HG02610 (cell line): ENCODE results near the gene CCDC188.

Source experiments
- ATAC-seq: cut with Tn5 transposase; IDR thresholded peaks from one replicate; pipeline ENCODE4 v1.9.1; 2021; ENCODE audit warnings: mild to moderate bottlenecking, moderate library complexity; ENCODE audit not compliant: unreplicated experiment

The CCDC188 gene

DNA sequence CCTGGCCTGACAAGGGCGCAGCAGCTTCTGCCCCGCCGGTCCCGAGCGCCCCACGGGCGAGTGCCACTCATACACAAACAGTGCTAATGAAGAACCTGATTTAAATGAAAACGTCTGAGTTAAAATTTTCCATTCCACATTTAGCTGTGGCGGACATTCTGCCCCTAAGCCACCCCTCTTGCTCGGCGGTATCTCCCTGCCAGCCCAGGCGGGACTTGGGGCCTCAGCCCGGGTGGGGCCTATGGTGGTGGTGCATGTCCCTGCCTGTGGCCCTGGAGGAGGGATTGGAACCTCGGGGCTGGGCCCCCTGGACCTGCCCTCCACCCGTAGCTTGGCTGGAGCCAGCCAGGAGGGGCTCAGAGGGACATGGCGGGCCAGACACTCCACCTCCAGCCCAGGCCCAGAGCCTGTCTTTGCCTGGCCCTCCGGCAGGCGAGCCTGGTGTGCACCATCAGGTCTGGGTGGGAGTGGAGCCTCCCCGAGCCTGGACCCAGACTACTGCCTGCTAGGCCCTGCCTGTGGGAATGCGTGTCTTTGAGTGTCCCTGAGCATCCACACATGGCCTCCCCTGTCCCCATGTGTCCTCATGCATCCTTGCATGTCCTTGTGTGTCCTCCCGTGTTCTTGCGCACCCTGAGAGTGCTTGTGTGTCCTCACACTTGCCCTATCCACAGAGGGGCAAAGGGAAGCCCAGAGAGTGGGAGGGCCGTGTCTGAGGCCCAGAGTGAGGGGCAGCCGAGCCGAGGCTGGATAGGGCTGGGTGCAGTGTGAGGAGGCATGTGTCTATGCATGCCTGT lies 14.9 kb downstream of the CCDC188 start:
- no peak for ATAC-seq

DNA sequence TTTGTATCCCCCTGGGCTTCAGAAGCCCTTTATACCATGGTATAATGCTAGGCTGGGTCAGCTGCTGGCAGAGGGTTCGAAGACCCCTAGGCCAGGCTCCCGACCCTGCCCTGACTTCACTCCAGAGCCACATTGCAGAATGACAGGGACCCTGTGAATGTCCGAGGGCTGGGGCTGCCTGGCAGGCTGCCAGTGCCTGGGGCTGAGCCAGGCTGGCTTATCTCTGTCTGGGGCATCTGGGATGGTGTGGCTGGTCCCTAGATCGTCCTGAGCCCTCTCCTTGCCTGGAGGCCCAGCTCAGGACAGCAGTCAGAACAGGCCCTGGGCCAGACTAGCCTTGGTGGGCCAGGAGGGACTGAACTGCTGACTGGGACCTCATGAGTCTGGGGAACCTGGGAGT lies 15.6 kb downstream of the CCDC188 start:
- ATAC-seq = no peak

DNA sequence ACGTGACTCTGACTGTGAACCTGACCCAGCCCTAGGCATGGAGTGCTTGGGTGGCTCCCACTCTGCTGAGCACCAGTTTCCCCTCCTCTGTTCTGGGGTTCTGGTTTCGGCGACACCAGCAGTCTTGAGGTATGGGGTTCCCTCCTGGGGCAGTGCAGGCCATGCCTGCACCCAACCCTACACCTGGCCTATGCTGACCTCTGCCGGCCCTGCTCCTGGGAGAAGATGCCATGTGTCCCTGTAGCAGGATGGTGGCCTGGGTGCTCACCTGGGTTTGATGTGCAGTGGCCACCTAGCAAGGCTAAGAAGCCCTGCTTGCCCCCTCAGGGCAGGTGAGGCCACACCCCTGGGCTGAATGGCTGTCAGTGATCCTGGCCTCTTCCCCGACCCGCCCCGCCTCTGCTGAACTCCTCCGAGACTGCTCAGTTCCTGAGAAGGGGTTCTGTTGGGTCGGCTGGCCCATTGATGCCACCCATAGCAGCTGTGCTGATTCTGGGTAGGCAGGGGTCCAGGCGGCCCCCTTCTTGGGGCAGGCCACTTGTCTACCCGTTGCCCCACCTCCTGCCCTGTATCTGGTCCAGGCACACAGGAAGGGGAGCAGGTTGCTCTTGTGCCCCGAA lies 16.8 kb downstream of the CCDC188 start:
- no peak for ATAC-seq

DNA sequence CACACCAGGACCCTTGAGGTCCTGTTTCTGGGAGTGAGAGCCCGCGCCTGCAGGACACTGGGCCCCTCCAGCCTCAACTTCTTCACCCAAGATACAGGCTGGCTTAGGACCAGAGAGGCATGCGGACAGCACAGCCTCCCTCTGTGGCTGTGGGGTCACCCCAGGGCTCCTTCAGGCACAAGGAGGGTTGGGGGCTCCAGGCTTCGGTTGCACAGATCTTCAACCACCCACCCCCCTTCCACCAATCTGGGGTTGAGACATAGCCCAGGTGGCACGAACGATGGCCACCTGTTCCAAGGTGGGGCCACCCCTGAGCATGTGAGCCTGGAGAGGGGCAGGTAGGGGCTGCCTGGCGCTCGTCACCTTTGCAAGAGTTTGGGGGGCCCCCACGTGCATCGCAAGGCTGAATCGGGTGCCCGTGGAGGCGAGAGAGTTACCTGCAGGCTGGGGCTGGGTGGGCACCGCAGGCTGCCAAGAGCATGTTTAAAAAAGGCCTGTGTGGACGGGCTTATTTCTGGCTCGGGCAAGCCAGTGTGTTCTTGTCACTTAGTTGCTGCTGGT lies 18.1 kb downstream of the CCDC188 start:
- ATAC-seq = no peak

DNA sequence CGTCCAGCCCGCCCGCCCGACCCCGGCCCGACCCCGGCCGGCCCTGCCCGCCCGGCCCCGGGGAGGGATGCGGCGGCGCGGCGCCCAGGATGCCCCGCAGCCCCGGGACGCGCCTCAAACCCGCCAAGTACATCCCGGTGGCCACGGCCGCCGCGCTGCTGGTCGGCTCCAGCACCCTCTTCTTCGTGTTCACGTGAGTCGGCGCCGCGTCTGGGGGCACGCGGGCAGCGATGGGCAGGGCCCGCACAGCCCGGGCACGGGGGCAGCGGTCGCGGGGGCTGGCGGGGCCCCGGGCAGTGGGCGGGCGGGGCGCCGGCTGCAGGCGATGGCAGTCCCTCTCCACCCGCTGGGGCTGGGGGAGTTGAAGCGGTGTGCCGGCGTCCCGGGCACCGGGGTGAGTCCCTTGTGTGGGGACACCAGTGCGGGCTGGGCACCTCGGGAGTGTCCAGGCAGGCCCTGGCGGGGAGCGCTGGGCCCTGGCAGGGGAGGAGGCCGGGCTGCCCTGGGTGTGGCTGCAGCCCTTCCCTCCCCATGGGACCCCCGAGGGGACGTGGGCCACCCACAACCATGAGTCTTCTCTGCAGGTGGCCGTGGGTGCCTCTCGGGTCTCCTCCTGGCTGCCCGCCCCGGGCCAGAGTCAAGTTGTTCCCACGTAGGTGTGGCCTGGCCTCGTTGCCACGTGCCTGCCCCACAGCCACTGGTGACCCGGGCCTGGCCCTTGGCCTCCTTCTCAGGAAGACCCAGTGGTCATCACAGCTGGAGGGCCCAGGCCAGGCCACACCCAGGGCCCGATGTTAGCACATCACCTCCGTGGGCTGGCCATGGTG lies 18.8 kb downstream of the CCDC188 start:
- ATAC-seq = no peak

DNA sequence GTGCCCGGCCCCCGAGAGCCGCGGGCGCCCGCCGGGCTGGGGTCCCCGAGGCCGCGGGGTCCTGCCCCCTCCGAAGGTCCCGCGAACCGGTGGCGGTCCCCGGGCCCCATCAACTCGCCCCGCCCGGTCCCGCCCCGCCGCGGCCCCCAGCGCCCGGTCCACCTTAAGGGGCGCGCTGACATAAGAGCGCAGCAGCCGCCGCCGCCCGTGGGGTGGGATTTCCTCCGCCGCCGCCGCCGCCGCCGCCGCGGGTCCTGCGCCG lies 19.3 kb downstream of the CCDC188 start, which contains the start of gene ZDHHC8:
ZDHHC8 (plus strand) TSS at position 208 of the 262 bp plus-strand sequence. CDS start 144 bp downstream, outside the sequence.
- ATAC-seq = no peak

DNA sequence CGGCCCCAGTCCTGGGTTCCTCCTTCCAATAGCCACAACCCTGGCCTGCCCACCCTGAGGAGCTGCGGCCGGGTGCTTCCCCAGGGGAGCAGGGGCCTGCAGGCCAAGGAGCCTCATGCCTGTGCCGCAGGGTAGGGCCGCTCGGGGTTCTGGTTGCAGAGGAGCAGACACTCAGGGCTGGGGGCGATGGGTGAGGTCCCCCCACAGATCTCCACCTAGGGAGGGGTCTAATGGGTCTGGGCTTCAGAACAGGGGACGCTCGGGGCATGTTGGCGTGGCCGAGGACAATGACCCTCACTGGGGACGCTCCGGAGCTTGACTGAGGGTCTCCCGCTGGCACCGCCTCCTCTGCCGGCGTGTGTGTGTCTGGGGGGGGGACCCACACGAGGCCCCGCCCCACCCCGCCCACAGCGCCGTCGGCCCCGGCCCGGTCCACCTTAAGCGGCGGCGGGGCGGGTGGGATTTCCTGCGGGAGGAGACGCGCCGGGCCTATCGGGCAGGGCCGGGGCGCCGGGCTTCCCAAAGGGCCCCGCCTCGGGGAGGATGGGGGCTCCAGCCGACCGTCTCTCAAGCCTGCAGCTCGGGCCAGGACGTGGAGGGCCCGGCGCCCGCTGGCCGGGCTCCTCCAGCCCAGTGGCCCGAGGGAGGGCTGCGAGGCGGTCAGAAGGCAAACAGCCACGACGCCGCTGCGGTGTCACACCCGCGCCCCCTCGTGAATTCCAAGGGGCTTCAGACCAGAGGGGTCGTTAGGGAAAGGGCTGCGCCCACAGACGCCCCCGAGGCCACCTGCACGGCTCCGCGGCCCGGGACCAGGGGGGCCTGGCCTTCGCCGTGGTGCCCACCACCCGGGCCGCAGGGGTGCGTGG lies 19.9 kb downstream of the CCDC188 start:
- peak; percentile 56 for ATAC-seq

DNA sequence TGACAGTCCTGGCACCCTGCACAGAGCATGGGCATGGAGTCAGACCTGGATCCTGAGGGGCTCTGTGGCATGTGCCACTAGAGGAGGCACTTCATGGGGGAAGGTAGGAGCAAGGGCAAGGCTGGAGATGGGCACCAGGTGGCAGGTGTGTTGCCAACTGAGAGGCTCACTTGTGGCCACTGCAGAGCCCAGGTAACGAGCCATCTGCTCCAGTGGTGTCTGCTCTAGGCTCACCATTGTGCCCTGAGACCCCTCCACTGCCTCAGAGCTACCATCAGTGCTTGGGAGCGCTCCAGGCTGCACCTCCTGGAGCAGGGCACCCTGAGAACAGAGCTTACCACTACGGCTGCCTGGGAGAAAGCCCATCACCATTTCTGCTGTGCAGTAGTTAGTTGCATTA lies 20.5 kb downstream of the CCDC188 start:
- no peak for ATAC-seq

DNA sequence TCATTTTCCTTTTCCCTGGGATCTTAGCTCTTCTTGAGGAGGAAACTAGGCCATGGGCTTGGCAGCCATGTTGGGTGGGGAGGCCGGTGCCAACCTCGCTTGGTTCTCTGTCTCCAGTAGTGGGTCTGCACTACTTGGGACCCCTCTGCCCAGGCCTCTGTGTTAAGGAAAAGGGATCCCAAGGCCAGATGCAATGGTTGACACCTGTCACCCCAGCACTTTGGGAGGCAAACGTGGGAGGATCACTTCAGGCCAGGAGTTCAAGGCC lies 21.2 kb downstream of the CCDC188 start:
- no peak for ATAC-seq

DNA sequence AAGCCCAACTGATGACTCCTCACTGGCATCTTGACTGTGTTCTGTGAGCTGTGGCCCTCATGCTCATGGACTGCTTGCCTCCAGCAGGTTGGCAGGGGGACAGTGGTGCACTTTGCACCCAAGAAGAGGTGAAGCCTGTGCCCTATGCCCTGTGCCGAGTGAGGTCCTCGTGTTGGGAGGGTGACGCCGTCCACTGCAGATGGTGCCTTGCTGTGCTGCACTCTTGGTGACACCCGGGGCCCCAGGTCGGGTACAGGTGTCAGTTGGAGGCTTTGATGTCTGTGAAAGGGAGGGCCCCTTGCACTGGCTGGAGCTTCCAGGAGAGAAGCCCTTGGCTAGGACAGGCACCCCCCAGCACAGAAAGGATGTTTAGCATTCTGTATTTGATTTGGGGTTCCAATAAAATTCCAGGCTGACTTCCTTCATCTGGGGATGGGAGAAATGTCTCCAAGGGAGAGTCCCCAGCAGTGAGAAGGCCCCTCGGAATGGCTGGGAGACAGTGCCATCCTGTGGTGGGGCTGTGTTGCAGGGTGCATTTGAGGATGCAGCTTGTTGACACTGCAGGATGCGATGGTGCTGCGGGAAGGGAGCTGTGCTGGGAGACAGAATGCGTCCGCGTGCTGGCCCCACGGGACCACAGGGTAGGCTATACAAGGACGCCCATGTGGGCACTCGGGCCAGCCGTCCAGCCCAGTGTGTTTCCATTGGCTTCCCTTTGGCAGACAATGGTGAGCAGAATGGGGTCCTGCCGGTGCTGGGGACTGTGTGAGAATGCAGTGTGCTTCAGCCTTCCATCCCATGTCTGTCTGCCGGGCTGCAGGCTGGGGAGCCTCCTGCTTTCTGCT lies 21.7 kb downstream of the CCDC188 start:
- no peak for ATAC-seq

DNA sequence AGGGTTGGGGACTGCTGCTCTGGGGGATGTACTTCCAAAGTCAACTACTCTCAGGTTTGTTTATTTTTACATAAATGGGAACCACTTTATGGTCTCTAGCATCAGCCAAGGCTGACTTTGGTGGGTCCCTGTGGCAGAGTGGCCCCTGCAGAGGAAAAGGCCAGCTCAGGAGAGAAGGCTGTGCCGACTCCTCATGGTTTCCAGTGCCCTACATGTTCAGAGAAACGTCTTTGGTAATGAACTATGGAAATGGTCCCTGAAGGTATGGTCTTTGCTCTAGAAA lies 22.3 kb downstream of the CCDC188 start:
- no peak for ATAC-seq

DNA sequence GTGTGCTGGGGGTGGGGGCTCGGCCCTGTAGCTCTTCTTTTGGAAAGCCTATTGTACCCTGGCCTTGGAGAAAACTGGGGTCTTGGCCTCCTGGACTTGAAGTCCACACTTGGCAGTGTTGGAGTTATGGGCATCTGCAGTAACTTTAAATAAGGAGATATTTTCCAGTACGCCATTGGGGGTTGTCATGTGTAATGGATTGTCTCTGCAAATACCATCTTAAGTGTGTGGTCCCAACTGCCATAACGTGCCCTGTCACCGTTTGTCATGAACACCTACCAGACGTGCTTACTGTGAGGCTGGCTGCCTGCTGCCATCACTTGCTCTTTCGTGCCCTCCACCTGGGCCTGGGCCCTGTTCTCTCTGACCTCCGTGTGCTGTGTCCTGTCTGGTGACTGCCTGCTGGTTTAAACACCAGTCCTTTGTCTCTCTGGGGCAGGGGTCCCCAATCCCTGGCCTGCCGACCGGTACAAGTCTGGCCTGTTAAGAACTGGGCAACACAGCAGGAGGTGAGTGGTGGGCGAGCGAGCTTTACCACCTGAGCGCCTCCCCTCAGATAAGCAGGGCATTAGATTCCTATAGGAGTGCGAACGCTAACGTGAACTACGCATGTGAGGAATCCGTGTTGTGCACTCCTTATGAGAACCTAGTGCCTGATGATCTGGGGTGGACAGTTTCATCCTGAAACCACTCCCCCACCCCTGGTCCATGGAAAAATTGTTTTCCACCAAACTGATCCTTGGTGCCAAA lies 22.8 kb downstream of the CCDC188 start:
- no peak for ATAC-seq

DNA sequence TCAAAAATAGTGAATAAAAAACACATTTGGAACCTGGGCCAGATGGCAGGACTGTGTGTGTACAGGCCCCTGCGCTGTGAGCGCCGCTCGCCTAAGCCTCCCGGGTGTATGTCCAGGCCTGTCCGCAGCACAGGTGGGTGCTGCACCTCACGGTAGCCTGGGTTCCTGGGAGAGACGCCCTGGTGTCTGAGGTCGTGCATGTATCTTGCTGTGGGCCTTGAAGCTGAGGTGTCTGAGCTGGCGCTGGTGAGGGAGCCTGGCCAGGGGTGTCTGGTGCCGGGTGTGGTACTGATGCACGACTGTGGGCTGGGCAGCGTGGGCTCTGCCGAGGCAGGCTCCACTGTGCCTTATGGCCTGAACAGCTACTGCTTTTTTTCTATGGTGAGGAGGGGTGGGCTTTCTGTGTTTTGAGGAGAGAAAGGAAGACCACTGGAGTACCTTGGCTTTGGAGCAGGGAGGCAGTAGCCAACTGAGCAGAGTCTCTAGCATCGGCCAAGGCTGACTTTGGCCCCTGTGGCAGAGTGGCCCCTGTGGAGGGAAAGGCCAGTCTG lies 23.5 kb downstream of the CCDC188 start:
- no peak for ATAC-seq

DNA sequence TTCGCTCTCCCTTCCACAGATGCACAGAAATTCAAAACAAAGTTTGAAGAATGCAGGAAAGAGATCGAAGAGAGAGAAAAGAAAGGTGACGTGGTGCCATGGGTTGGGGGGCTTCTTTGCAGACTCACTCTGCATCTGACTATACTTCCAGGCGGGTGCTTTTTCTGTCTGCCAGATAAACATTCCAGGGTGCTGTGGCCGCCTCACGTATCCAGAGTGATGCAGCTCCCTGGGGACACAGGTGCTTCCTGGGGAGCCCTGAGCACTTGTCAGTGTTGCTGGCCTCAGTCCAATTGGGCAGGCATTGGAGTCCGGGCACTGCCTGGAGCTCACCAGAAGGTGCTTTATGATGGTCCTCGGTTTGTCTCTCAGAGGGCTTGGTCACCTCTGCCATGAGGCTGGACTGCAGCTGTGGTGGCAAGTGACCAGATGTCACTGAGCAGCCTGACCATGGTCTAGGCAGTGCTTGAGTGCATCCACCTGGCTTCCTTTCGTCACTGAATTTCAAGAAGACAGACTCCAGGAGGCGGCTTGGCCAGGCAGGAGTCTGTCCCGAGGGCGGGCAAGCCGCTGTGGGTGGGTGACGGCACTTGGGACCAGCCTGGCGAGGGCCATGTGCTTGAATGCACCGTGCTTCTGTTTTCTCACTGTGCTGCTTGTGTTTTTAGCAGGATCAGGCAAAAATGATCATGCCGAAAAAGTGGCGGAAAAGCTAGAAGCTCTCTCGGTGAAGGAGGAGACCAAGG lies 24.4 kb downstream of the CCDC188 start:
- no peak for ATAC-seq

DNA sequence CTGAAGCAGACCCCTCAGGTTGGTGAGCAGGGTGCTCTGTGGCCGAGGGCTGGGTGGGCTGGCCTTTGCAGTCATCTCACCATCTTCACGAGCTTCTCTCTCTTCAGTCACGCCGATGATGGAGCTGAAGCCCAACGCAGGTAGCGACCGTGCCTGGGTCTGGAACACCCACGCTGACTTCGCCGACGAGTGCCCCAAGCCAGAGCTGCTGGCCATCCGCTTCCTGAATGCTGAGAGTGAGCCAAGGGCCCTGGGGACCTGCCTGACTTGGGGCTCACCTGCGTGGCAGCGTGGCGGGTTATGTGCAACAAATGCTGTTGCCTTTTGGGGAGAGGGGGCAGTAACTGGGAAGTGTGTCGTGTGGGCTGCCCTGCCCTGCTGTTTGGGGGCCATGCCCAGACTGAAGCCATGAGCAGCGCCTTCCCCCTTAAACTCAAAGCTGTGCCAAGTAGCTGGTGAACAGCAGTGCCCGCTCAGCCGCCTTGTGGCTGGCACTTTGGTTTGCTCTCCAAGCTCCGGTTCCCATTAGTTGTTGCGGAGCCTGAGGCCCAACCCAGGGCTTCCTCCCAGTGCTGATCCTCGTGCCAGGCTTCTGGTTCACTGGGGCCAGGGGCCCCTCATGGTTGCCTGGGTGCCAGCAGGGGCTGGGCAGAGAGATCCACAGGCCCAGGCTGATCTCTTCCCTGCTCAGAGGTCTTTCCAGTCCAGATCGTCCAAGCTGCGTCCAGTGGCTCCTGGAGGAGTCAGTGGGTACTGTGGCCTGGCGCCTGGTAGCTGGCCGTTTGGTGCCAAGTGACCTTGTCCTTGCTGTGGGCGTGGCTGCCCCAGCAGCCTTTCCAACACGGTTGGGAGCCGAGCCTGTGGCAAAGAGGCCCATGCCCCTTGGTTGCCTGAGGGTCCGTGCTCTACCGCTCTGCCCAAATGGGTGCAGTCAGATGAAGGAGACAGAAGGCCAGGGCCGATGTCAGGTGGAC lies 25.4 kb downstream of the CCDC188 start:
- ATAC-seq = no peak

DNA sequence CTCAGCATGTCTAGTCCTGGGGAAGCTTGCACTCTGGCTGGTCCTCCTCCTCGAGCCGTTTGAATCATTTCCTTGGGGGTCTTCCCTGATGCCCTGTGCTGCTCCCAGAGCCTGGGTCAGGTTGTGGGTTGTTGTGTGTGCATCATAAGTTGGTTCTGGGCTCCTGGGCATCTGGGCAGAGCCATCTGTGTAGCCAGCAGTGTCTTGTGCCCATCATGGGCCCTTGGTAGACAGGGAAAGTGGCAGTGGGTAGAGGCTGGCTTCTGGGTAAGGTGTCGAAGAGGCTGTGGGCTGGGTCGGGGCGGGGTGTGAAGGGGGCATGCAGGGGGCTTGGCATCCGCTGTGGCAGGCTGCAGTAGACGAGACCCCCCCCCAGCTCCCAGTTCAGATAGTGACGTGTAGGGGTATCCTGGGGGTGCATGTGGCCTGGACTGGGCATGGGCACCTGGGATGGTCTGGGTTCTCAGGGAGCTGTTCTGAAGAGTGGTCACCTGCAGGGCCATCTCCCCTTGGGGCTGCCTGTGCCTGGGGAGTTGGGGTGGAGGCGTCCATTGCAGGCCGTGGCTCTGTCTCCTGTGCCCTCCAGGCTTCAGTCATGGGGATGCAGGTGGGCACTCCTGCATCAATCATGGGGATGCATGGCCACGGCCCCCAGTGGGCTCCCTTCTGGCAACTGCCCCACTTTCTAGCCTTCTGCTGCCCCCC lies 26.6 kb downstream of the CCDC188 start:
- ATAC-seq = no peak
